Activated B cell treated with CpG ODN at 0.5 μM for 24 hours (primary cell): ENCODE results near the gene ZNF512. TPM values are rescaled to one million over a fixed set of nuclear protein-coding genes. Genes with fewer than 3 reads are reported as not detected.

Experiments
- ATAC-seq: fragments of 200-7000 bp; cut with Tn5 transposase; one replicate; pipeline ENCODE4 v1.10.0; 2021; ENCODE audit warnings: low read depth, mild to moderate bottlenecking, moderate library complexity
- CTCF ChIA-PET: fragments of 350-600 bp; sonication (Branson Sonifier 250); formaldehyde crosslinking; loops from one replicate; lab custom pipeline; 2021; ENCODE audit warnings: antibody characterized with exemption; lab: Charles Lee
- POLR2A ChIA-PET: fragments of 350-600 bp; sonication (Branson Sonifier 250); formaldehyde crosslinking; loops from one replicate; lab custom pipeline; 2021; ENCODE audit warnings: antibody characterized with exemption; lab: Charles Lee
- DNase-seq: peaks from one replicate; pipeline ENCODE4 v3.0.0; 2022
- H3K27ac Mint-ChIP-seq: one replicate; pipeline ENCODE4 v1.8.0; 2020; ENCODE audit warnings: mixed read lengths
- H3K27me3 Mint-ChIP-seq: one replicate; pipeline ENCODE4 v1.8.0; 2021; ENCODE audit warnings: mixed read lengths
- H3K36me3 Mint-ChIP-seq: one replicate; pipeline ENCODE4 v1.8.0; 2021; ENCODE audit warnings: low read depth, mixed read lengths
- H3K4me1 Mint-ChIP-seq: one replicate; pipeline ENCODE4 v1.8.0; 2021; ENCODE audit warnings: mixed read lengths
- H3K4me3 Mint-ChIP-seq: one replicate; pipeline ENCODE4 v1.8.0; 2020; ENCODE audit warnings: mild to moderate bottlenecking, mixed read lengths
- H3K9me3 Mint-ChIP-seq: one replicate; pipeline ENCODE4 v1.8.0; 2020; ENCODE audit warnings: mixed read lengths
- CTCF ChIP-seq: fragments of 200-600 bp; IDR thresholded peaks from one replicate; pipeline ENCODE4 v1.8.0; 2022; ENCODE audit warnings: antibody characterized with exemption, mild to moderate bottlenecking
- intact Hi-C: fragments of 100-400 bp; cut with micrococcal nuclease; formaldehyde crosslinking; loops from one replicate; pipeline ENCODE4 v1.15.1; 2024
- total RNA-seq: library from RNA; stranded (reverse); gene quantifications from 2 replicates; pipeline ENCODE4 v1.2.3, GENCODE V29; 2022

Gene ZNF512
- total RNA-seq, 1 donor from 2014 or later: 48.7 TPM

GRCh38 chr2:27559228-27559627, 23.6 kb upstream of the ZNF512 start:
- DNase-seq (no peak), ATAC-seq (no peak)
- no peak overlapping the region for H3K4me3 Mint-ChIP-seq
- ChIA-PET POLR2A (no interaction called here), CTCF (no interaction called here)
- H3K27me3 Mint-ChIP-seq: peaks cover 16% of the 10 kb centered on the region
- H3K36me3 Mint-ChIP-seq: no peaks in the 10 kb centered on the region
- H3K4me1 Mint-ChIP-seq: no peaks in the 10 kb centered on the region
- no peak for TF ChIP-seq CTCF
- no peak overlapping the region for H3K27ac Mint-ChIP-seq
- H3K9me3 Mint-ChIP-seq: no peaks in the 10 kb centered on the region
- intact Hi-C loops: no loop called here

- CTCF ChIA-PET: no interaction called here
- H3K27ac Mint-ChIP-seq: no peak overlapping the region
These were observed 21.8 kb upstream of the ZNF512 start for GRCh38 chr2:27561060-27561459.

GRCh38 chr2:27566628-27567027, 16.2 kb upstream of the ZNF512 start:
- CTCF ChIA-PET: no interaction called here
- H3K36me3 Mint-ChIP-seq: no peaks in the 10 kb centered on the region
- no peak for TF ChIP-seq CTCF
- no peaks in the 10 kb centered on the region for H3K9me3 Mint-ChIP-seq
- no peak overlapping the region for H3K27ac Mint-ChIP-seq
- H3K4me3 Mint-ChIP-seq: no peak overlapping the region
- no peaks in the 10 kb centered on the region for H3K4me1 Mint-ChIP-seq
- intact Hi-C loops: no loop called here
- POLR2A ChIA-PET: interaction anchor here (0.6 kb wide), 1 partner anchor 724 kb away, joined by 3 read pairs; no protein-coding TSS in a partner anchor
- no peak for ATAC-seq
- no peak for DNase-seq
- peaks cover 47% of the 10 kb centered on the region for H3K27me3 Mint-ChIP-seq

More at GRCh38 chr2:27561060-27561459, 21.8 kb upstream of the ZNF512 start:
- no peak overlapping the region for H3K4me3 Mint-ChIP-seq
- no peak for ATAC-seq
- DNase-seq: no peak
- POLR2A ChIA-PET: no interaction called here
- no peaks in the 10 kb centered on the region for H3K9me3 Mint-ChIP-seq
- H3K36me3 Mint-ChIP-seq: no peaks in the 10 kb centered on the region
- H3K4me1 Mint-ChIP-seq: no peaks in the 10 kb centered on the region
- TF ChIP-seq CTCF: no peak
- intact Hi-C loops: no loop called here
- H3K27me3 Mint-ChIP-seq: peaks cover 23% of the 10 kb centered on the region

- Mint-ChIP-seq H3K27ac (no peak overlapping the region), H3K9me3 (no peaks in the 10 kb centered on the region), H3K4me3 (no peak overlapping the region), H3K4me1 (no peaks in the 10 kb centered on the region), H3K36me3 (no peaks in the 10 kb centered on the region), H3K27me3 (peaks cover 41% of the 10 kb centered on the region)
- intact Hi-C loops: no loop called here
- ChIA-PET POLR2A (interaction anchor here (1.4 kb wide), 1 partner anchor 13 kb away, joined by 3 read pairs; the partner anchor contains the start of gene ZNF512), CTCF (no interaction called here)
- ATAC-seq (no peak), DNase-seq (no peak)
- TF ChIP-seq CTCF: no peak
These were observed 13.4 kb upstream of the ZNF512 start for GRCh38 chr2:27569398-27569797.

GRCh38 chr2:27571197-27571596, 11.6 kb upstream of the ZNF512 start:
- intact Hi-C loops: no loop called here
- ChIA-PET POLR2A (no interaction called here), CTCF (no interaction called here)
- TF ChIP-seq CTCF: no peak
- no peak for ATAC-seq
- no peaks in the 10 kb centered on the region for H3K4me1 Mint-ChIP-seq
- H3K27ac Mint-ChIP-seq: no peak overlapping the region
- H3K27me3 Mint-ChIP-seq: peaks cover 28% of the 10 kb centered on the region
- peaks cover 4% of the 10 kb centered on the region for H3K9me3 Mint-ChIP-seq
- H3K4me3 Mint-ChIP-seq: no peak overlapping the region
- H3K36me3 Mint-ChIP-seq: no peaks in the 10 kb centered on the region
- DNase-seq: no peak
